NB4 (cell line): ENCODE measurements around the gene CXXC5.

ENCODE experiments used
- DNase-seq: peaks from one replicate; pipeline ENCODE4 v3.0.0; 2010; ENCODE audit warnings: low read depth
- H3K4me3 ChIP-seq: one replicate; pipeline ENCODE4 v1.5.1; 2011; ENCODE audit warnings: mild to moderate bottlenecking, low read depth, low read length, moderate library complexity
- CTCF ChIP-seq: IDR thresholded peaks from one replicate; pipeline ENCODE4 v1.5.1; 2012; ENCODE audit warnings: low read depth, low read length
- MYC ChIP-seq: IDR thresholded peaks from 2 replicates; pipeline ENCODE4 v1.6.1; 2011; ENCODE audit warnings: low read depth, low read length
- POLR2A ChIP-seq: IDR thresholded peaks from 2 replicates; pipeline ENCODE4 v1.6.1; 2011; ENCODE audit warnings: mild to moderate bottlenecking; ENCODE audit not compliant: insufficient read length; ENCODE audit errors: extremely low read depth
- TF ChIP-seq, protein P1 (sequence below): IDR thresholded peaks from 2 replicates; pipeline ENCODE4 v1.6.1; 2011; ENCODE audit warnings: low read depth, low read length

Gene CXXC5

GRCh38 chr5:139637438-139638089 is 10.6 kb upstream of the CXXC5 start:
- TF ChIP-seq POLR2A (no peak), CTCF (no peak), MYC (no peak)
- TF ChIP-seq, protein P1, sequence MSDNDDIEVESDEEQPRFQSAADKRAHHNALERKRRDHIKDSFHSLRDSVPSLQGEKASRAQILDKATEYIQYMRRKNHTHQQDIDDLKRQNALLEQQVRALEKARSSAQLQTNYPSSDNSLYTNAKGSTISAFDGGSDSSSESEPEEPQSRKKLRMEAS: no peak
- H3K4me3 ChIP-seq: no peak overlapping the region
- DNase-seq: peak; percentile 82

DNA sequence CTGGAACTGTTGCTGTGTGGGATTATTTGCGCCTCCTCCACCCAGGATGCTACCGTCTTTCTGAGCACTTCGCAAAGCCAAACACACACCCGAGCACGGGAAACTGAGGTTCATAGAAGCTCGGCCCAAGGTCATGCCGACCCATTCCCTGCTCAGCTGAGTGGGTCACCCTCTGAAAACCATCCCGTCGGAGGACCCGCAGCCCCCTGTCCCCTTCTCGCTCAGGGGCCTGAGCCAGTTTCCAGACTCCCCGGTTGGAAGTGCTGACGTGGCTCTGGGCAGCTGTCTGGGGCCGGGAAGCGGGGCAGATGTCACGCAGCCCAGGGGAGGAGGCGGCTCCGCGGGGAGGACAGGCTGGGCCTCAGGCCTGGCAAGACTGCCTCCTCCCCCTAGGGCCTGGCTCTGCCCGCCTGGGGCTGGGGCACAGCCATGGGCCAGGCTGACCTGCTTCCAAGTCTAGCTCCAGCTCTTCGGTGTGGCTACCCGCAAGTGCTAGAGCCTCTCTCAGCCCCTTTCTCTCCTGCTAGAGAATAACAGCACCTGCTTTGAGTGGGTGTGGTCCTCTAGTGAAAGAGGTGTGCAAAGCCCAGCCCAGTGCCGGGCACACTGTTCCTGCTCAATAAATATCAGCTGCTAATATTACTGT is 9.9 kb upstream of the CXXC5 start:
- peak; percentile 38 for DNase-seq
- TF ChIP-seq, protein P1: no peak
- TF ChIP-seq MYC (no peak), POLR2A (no peak), CTCF (no peak)
- H3K4me3 ChIP-seq: no peak overlapping the region

GRCh38 chr5:139638736-139639618 is 9.2 kb upstream of the CXXC5 start:
- TF ChIP-seq, protein P1: no peak
- no peak for TF ChIP-seq MYC
- no peak for TF ChIP-seq POLR2A
- no peak for TF ChIP-seq CTCF

GRCh38 chr5:139639619-139640380 is 8.3 kb upstream of the CXXC5 start:
- no peak overlapping the region for H3K4me3 ChIP-seq
- TF ChIP-seq POLR2A: no peak
- TF ChIP-seq CTCF: no peak
- TF ChIP-seq, protein P1: no peak
- no peak for TF ChIP-seq MYC
- peak; percentile 86 for DNase-seq

More at GRCh38 chr5:139638736-139639618, 9.2 kb upstream of the CXXC5 start:
- no peak overlapping the region for H3K4me3 ChIP-seq
- DNase-seq: no peak

GRCh38 chr5:139640421-139641115 is 7.6 kb upstream of the CXXC5 start:
- no peak for DNase-seq
- TF ChIP-seq MYC: no peak
- TF ChIP-seq CTCF: no peak
- TF ChIP-seq, protein P1: no peak
- TF ChIP-seq POLR2A: no peak
- H3K4me3 ChIP-seq: no peak overlapping the region
